ENCODE data around the gene RBM24.

The RBM24 gene

DNA sequence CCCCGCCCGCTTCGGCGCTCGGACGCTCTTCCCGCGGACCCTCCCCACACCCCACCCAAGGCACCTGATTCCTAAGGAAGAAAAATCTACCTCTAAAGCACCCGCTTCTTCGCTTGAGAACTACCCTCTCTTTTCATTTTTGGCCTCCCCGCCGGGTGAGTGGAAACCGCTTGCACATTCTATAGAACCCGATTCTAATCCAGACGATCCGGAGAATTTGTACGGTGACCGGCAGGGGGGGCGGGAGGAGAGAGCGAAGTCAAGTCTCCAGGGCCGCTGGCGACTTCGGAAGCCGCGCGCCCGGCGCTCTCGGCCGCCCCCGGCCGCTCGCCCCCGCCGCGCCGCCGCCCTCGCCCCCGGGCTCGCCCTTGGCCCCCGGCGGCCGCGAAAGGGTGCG is at the start of gene RBM24:
Gene RBM24 (plus strand): TSS at position 262 of the 397 bp plus-strand sequence. CDS start 221 bp downstream, outside the sequence.
- TF ChIP-seq GATA1 (IDR thresholded peaks at IDR 0.05; ENCODE audit: low read depth, low read length) (no peak), POLR2A (IDR thresholded peaks at IDR 0.05; ENCODE audit: low read length) (no peak)
- peak; percentile 56 to 57 for DNase-seq

DNA sequence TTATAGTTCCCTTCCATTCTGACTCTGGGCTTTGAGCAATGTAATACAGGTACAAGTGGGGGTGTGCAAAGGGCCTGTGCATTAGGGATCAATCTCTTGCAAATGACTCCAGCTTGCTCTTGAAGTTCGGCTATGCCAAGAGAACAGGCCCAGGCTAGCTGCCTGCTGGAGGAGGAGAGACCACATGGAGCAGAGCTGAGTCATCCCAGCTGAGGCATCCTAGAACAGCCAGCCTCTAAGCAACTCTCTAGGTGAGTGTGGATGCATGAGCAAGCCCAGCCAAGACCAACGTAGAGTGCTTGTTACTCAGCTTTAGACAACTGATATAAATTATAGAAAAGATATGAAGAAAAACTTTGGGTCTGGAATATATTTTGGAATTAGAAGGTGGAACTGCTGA is 47.6 kb upstream of the RBM24 start:
- no peak for TF ChIP-seq GATA1 (IDR thresholded peaks at IDR 0.05; ENCODE audit: low read depth, low read length)
- TF ChIP-seq POLR2A (IDR thresholded peaks at IDR 0.05; ENCODE audit: low read length): no peak
- no peak for DNase-seq

DNA sequence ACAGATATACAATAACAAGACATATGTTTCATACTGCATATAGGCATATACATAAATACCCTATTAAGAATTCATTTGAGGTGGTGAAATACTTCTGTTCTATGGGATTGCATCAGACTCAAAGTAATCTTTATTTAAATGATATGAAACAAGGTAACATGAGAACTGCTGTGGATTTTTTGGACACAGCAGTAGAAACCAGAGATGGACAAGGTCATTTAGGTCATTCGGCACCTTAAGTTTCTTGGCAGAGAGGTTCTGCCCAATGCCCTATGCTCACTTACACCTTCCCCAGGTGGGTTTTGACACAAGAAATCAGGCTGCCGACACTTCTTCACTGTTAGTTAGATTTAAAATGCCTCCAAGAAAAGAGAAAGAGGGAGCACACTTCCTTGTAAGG is 43.9 kb upstream of the RBM24 start:
- TF ChIP-seq GATA1 (IDR thresholded peaks at IDR 0.05; ENCODE audit: low read depth, low read length) (no peak), POLR2A (IDR thresholded peaks at IDR 0.05; ENCODE audit: low read length) (no peak)
- no peak for DNase-seq

DNA sequence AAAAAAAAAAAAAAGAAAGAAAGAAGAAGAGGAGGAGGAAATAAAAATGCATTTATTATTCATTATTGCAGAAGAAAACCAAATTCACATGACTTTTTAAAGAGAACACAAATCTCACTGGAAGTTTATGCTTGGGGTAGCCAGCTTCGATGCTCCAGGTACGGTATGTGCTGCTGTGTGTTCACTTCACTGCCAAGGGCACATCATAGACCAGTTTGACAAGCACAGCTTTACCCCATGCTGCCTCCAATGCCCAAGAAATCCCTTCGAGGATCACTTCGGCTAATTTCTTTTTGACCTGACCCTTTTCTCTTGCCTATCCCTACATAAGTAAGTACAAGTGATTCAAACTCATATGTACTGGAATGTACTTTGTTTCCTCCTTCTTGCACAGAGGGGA is 41.9 kb upstream of the RBM24 start:
- TF ChIP-seq POLR2A (IDR thresholded peaks at IDR 0.05; ENCODE audit: low read length): no peak
- TF ChIP-seq GATA1 (IDR thresholded peaks at IDR 0.05; ENCODE audit: low read depth, low read length): no peak
- DNase-seq: no peak

DNA sequence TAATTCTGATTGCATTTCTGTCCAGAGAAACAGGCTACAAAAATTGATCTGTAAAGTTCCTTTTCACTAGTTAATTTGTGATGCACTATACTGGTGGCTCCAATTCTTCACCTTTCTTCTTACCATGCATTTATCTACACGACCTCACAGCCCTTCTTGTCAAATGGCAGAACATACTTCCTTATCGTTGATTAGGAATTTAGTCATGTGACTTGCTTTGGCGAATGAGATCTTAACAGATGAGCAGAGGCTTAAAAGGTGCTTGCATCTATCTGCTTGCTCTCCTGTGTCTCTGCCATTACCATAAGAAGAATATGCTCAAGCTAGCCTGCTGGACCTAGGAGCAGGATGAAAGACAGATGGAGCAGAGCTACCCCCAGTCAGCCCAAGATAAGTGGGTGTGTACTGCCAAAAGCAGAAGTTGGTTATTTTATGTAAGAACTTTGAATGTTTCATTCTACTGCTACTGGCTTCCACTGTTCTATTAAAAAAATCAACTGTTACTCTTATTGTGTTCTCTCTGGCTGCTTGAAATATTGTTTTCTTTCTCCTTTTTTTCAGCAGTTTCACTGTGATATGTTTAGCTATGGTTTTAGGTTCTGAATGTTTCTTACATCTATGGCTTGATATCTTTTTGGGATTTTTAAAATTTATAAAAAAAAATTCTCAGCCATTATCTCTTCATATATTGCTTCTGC is 40.2 kb upstream of the RBM24 start:
- DNase-seq: no peak
- no peak for TF ChIP-seq POLR2A (IDR thresholded peaks at IDR 0.05; ENCODE audit: low read length)
- no peak for TF ChIP-seq GATA1 (IDR thresholded peaks at IDR 0.05; ENCODE audit: low read depth, low read length)

DNA sequence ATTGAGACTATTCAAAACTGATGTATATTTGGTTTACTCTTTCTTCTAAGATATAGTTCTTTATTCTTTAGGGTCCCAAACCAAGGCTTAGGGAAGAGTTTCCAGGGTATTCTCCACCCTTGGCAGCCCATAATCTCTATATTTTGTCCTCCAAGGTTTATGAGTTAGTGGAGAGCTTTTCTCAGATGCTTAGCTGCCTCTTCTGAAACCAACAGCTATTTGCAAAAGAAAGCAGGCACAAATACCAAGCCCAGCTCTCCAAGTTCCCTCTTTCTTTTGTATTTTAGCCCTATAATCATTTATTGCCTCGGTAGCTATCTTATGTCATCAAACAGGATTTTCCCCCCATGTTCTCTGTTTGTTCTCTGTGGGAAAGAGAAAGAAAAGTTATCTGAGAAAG is 39.1 kb upstream of the RBM24 start:
- DNase-seq: no peak
- TF ChIP-seq GATA1 (IDR thresholded peaks at IDR 0.05; ENCODE audit: low read depth, low read length): no peak
- TF ChIP-seq POLR2A (IDR thresholded peaks at IDR 0.05; ENCODE audit: low read length): no peak

DNA sequence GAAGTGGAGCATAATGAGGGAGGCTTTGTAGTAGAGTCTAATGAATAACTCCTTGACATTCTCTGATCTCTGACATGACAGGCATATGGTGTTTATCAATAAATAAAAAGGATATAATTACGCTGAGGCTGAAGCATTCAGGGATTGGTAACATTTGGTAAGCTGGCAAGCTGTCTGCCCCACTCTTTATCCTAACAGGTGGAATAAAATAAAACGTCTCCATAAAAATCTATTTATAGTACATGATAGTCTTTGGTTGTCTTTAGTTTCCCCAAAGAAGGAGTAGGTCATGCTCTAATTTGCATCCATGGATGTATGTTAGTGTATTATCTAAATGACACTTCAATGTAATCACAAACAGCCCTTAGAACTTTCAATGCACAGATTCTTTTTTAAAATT is 30.9 kb upstream of the RBM24 start:
- no peak for DNase-seq

DNA sequence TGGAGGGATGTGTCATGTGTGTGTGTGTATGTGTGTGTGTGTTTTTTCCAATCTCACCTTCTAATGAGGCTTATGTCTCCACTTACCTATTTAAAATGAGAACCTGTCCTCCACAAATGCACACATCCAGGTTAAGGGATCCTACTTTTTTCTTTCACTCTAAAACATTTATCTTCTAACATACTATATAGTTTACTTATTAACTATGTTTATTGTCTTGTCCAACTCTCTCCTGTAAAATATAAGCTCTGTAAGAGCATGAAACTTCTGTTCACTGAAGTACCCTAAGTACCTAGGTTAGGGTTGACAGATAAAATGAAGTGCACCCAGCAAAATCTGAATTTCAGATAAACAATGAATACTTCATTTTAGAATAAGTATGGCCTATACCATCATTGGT is 29.2 kb upstream of the RBM24 start:
- no peak for TF ChIP-seq GATA1 (IDR thresholded peaks at IDR 0.05; ENCODE audit: low read depth, low read length)
- no peak for DNase-seq

More for the DNA sequence above, 30.9 kb upstream of the RBM24 start:
- TF ChIP-seq POLR2A (IDR thresholded peaks at IDR 0.05; ENCODE audit: low read length) (no peak), GATA1 (IDR thresholded peaks at IDR 0.05; ENCODE audit: low read depth, low read length) (no peak)

DNA sequence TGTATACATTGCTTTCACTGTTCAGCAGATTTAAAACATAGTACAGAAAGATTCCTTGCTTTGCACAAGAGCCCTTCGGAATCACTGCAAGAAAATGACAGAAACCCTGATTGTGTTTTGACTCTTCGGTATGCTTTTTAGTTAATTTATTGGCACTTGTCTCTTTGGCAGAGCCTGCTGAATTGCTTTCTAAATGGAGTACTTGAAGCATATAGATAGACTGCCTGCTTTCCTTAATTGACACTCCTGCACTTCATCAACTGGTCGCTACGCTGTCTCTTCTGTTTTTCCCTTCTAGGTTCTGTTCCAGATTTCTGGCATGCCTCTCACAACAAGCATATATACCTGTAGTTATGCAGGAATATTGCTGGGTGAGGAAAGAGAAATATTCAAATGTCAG is 22.4 kb upstream of the RBM24 start:
- TF ChIP-seq POLR2A (IDR thresholded peaks at IDR 0.05; ENCODE audit: low read length) (no peak), GATA1 (IDR thresholded peaks at IDR 0.05; ENCODE audit: low read depth, low read length) (no peak)
- DNase-seq: no peak

DNA sequence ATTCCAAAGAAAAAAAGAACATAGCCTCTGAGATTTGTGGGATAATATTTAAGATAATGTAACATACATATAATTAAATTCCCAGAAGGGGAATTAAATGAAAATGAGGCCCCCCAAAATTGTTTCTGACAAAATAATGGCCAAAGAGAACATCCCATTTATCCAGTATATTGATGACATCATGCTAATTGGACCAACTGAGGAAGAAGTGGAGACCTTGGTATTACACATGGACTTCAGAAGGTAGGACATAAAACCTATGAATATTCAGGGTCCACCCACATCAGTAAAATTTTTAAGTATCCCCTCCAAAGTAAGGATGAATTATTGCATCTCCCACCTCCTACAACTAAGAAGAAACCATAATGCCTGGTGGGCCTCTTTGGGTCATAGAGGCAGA is 15.6 kb upstream of the RBM24 start:
- TF ChIP-seq POLR2A (IDR thresholded peaks at IDR 0.05; ENCODE audit: low read length): no peak
- no peak for TF ChIP-seq GATA1 (IDR thresholded peaks at IDR 0.05; ENCODE audit: low read depth, low read length)
- DNase-seq: no peak

DNA sequence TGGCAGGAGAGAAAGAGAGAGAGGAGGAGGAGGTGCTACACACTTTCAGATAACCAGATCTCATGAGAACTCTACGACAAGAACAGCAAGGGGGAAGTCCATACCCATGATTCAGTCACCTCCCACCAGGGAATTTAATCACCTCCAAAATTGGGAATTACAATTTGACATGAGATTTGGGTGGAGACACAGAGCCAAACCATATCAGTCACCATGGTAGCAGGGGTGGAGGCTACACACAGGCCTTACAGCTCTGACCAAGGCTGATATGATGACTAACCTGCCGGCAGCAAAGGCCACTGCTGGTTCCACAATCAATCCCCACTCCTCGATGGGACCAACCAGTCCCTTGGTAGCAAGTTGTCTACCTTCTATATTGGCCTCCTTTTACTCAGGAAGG is 13.6 kb upstream of the RBM24 start:
- DNase-seq: no peak
- TF ChIP-seq GATA1 (IDR thresholded peaks at IDR 0.05; ENCODE audit: low read depth, low read length) (no peak), POLR2A (IDR thresholded peaks at IDR 0.05; ENCODE audit: low read length) (no peak)

DNA sequence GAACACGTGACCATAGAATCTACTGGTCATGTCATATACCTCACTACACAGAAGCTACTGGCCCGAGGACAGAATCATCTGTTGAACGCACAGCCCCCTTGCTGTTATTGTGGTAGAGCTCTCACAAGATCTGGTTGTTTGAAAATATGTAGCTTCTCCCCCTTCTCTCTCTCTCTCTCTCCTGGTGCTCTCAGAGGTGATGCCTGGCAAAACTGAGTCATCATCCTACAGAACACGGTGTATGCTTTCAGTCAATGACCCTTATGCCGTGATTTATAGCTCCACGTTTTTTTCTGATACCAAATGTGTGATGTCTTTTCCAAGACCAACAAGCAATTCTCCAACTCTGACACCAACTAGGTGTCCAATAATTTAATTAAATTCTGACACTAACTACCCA is 13.0 kb upstream of the RBM24 start:
- no peak for DNase-seq

DNA sequence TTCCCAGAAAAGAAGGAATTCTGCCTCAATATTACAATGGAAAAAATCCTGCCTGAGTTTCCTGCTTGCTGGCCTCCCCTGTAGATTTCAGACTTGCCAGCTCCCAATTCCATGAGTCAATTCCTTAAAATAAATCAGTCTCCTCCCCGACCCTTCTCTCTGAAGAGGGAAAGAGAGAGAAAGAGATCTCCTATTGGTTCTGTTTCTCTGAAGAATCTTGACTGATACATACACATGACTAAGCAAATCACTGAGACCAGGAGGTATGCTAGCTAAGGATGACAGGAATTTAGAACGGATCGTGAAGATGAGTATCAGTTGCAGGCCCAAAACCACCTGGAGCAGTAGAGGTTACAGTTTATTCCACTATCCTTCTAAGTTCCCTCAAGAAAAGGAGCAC is 11.3 kb upstream of the RBM24 start:
- TF ChIP-seq GATA1 (IDR thresholded peaks at IDR 0.05; ENCODE audit: low read depth, low read length) (no peak), POLR2A (IDR thresholded peaks at IDR 0.05; ENCODE audit: low read length) (no peak)
- DNase-seq: no peak

More for the DNA sequence above, 13.0 kb upstream of the RBM24 start:
- TF ChIP-seq POLR2A (IDR thresholded peaks at IDR 0.05; ENCODE audit: low read length) (no peak), GATA1 (IDR thresholded peaks at IDR 0.05; ENCODE audit: low read depth, low read length) (no peak)

DNA sequence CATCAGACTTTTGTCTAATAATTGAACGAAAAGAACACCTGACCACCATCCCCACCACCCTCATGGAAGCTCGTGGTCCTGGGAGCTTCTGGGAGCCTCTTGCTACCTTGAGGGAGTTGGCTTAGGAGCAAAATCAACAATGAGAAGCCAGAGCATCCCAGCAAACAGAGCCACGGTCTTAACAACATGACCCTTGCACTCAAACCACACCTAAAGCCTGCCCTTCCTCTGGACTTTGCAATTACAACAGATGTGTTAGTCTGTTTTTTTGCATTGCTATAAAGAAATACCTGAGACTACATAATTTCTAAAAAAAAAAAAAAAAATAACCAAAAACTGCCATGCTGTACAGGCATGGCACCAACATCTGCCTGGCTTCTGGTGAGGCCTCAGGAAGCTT is 9.5 kb upstream of the RBM24 start:
- no peak for TF ChIP-seq POLR2A (IDR thresholded peaks at IDR 0.05; ENCODE audit: low read length)
- TF ChIP-seq GATA1 (IDR thresholded peaks at IDR 0.05; ENCODE audit: low read depth, low read length): no peak
- DNase-seq: no peak

DNA sequence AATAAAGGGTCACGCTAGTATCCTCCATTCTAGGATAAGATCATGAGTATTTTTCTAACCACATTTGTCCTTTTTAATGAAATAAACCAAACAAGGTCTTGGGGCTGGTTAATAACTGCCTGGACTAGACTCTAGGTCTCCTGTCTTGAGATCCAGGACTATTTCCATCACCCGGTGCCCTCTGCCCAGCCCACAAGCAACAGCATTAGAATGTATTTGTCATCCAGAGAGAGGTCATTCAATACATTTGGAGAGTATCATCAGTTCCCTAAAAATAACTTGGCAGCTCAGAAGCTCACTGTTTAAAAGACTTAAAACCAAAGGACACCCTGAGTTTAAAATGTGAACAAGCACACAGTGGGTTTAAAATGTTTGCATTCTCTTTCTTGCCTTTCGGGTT is 4.4 kb upstream of the RBM24 start:
- DNase-seq: no peak
- TF ChIP-seq GATA1 (IDR thresholded peaks at IDR 0.05; ENCODE audit: low read depth, low read length): no peak
- TF ChIP-seq POLR2A (IDR thresholded peaks at IDR 0.05; ENCODE audit: low read length): no peak

DNA sequence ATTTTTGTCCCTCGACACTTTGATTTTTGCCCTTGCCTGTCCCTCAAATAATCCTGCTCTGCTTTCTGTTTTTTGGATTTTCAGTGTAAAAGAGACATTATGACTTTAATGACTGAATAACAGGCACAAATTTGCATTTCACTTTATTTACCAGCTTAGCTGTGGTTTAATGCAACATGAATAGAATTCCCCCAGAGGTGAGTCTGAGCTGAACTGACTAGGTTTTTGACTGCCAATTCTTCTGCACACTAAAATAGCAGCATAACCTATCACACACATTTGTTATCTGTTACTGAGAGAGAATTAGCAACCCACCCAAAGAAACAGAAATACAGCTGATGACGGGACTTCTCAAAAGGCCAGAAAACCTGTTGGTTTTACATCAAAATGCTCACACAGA is 3.9 kb upstream of the RBM24 start:
- DNase-seq: no peak
- TF ChIP-seq GATA1 (IDR thresholded peaks at IDR 0.05; ENCODE audit: low read depth, low read length) (no peak), POLR2A (IDR thresholded peaks at IDR 0.05; ENCODE audit: low read length) (no peak)

All from erythroblast (primary cell).